ENCODE measurements around the gene IGF2BP3. TPM values are rescaled to one million over a fixed set of nuclear protein-coding genes. Genes with fewer than 3 reads are reported as not detected.
A peak's percentile ranks its signal among the peaks of the same experiment; 100 is the strongest.

IGF2BP3 gene
- total and polyA plus RNA-seq, 10 of the 15 experiments (the other 5 are each of a cell fraction or from before 2014, with no cell fraction given), result 4.6 to 61.2 (median 36.9) TPM

DNA sequence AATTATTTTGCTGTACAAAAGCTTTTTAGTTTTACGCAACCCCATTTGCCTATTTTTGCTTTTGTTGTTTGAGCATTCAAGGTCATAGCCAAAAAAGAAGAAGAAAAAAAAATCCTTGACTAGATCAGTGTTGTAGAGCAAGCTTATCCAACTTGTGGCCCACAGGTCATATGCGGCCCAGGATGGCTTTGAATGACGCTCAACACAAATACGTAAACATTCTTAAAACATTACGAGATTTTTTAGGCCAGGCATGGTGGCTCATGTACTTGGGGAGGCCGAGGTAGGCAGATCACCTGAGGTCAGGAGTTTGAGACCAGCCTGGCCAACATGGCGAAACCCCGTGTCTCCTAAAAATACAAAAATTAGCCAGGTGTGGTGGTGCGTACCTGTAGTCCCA lies 179.3 kb downstream of the IGF2BP3 start (continued):
- TF ChIP-seq YY1 (IDR thresholded peaks at IDR 0.05; ENCODE audit: low read depth, low read length) (no peak), ZNF384 (IDR thresholded peaks at IDR 0.05; ENCODE audit: borderline replicate concordance, low read depth, low read length) (no peak), POLR2AphosphoS2 (IDR thresholded peaks at IDR 0.05; ENCODE audit: low read depth, low read length) (no peak)
- TF ChIP-seq, protein P1, sequence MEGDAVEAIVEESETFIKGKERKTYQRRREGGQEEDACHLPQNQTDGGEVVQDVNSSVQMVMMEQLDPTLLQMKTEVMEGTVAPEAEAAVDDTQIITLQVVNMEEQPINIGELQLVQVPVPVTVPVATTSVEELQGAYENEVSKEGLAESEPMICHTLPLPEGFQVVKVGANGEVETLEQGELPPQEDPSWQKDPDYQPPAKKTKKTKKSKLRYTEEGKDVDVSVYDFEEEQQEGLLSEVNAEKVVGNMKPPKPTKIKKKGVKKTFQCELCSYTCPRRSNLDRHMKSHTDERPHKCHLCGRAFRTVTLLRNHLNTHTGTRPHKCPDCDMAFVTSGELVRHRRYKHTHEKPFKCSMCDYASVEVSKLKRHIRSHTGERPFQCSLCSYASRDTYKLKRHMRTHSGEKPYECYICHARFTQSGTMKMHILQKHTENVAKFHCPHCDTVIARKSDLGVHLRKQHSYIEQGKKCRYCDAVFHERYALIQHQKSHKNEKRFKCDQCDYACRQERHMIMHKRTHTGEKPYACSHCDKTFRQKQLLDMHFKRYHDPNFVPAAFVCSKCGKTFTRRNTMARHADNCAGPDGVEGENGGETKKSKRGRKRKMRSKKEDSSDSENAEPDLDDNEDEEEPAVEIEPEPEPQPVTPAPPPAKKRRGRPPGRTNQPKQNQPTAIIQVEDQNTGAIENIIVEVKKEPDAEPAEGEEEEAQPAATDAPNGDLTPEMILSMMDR (IDR thresholded peaks at IDR 0.05 in 2 of 3, conservative IDR thresholded peaks at IDR 0.05 in 1 of 3; ENCODE audit: control insufficient read depth in 2 of 3, extremely low read depth in 1 of 3, insufficient read depth in 1 of 3, low read depth in 3 of 3, low read length in 3 of 3), result no peak

DNA sequence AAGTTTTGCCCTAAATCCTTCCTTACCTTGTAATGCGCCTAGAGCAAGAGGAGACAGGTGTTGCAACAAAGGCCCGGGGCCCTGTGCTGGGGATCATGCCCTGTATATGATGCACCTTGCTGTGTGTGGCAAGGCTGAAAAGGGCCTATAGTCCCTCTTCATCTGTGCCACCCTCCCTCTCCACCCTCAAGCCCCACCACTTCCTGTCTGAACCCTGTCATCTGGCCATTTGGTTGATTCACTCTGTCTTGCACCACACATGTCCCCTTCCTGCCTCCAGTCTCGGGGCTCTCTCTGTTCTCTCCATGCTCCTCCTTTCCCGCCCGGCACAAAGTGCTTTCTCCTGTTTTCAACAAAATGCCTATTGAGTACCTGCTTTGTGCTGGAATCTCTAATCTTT lies 182.7 kb downstream of the IGF2BP3 start:
- no peak for DNase-seq (ENCODE audit: low read depth, low spot score)
- no TSS peak for BruUV-seq (replicated peaks)
- ATAC-seq, result peak; percentile 67
- Histone ChIP-seq H3K4me2 (ENCODE audit: control insufficient read depth, insufficient read depth) (no peak overlapping the region), H3K27ac (ENCODE audit: control insufficient read depth, insufficient read depth) (no peak overlapping the region), H3K27me3 (replicated peaks in 1 of 2; ENCODE audit: control insufficient read depth in 2 of 2, insufficient read depth in 2 of 2, low read length in 1 of 2) (no peaks in the 10 kb centered on the region), H3K9ac (ENCODE audit: control insufficient read depth, insufficient read depth, low read length) (no peak overlapping the region), H3K4me1 (ENCODE audit: control insufficient read depth, insufficient read depth, low read length) (no peaks in the 10 kb centered on the region), H3K79me2 (ENCODE audit: control insufficient read depth, insufficient read depth, low read length) (no peaks in the 10 kb centered on the region), H3K36me3 (ENCODE audit: control insufficient read depth in 2 of 2, insufficient read depth in 2 of 2, low read length in 1 of 2) (no peaks in the 10 kb centered on the region), H4K20me1 (ENCODE audit: control insufficient read depth, insufficient read depth) (no peaks in the 10 kb centered on the region), H3K4me3 (no peak overlapping the region), H3K9me3 (replicated peaks; ENCODE audit: control insufficient read depth, insufficient read depth, low read length) (no peaks in the 10 kb centered on the region), H2AFZ (ENCODE audit: control insufficient read depth, low read depth, low read length) (no peak overlapping the region)
- WGBS (ENCODE audit: insufficient coverage, insufficient replicate concordance, low lambda C conversion rate, missing lambda C conversion rate), result 58% methylated on average over 5 of the region's 5 CpGs
- SMC1A ChIA-PET (ENCODE audit: uncharacterized antibody, unreplicated experiment), result no interaction called here
- POLR2A ChIA-PET, result no interaction called here
- no peak for TF ChIP-seq STAT3 (IDR thresholded peaks at IDR 0.05; ENCODE audit: low read depth, low read length)
- no peak for TF ChIP-seq SMAD1 (IDR thresholded peaks at IDR 0.05; ENCODE audit: low read depth, partially characterized antibody)
- TF ChIP-seq SMC3 (IDR thresholded peaks at IDR 0.05; ENCODE audit: borderline replicate concordance, low read length), result no peak
- no peak for TF ChIP-seq ASH2L (IDR thresholded peaks at IDR 0.05; ENCODE audit: borderline replicate concordance, low read depth)
- no peak for TF ChIP-seq MEF2A (IDR thresholded peaks at IDR 0.05; ENCODE audit: insufficient read depth, low read depth, low read length)
- TF ChIP-seq RELA (IDR thresholded peaks at IDR 0.05; ENCODE audit: borderline replicate concordance, partially characterized antibody), result no peak
- no peak for TF ChIP-seq JUND (IDR thresholded peaks at IDR 0.05; ENCODE audit: low read depth, low read length)
- TF ChIP-seq RCOR1 (conservative IDR thresholded peaks at IDR 0.05; ENCODE audit: low read depth, low read length), result no peak
- no peak for TF ChIP-seq GABPA (IDR thresholded peaks at IDR 0.05; ENCODE audit: low read depth)
- TF ChIP-seq, protein P2, sequence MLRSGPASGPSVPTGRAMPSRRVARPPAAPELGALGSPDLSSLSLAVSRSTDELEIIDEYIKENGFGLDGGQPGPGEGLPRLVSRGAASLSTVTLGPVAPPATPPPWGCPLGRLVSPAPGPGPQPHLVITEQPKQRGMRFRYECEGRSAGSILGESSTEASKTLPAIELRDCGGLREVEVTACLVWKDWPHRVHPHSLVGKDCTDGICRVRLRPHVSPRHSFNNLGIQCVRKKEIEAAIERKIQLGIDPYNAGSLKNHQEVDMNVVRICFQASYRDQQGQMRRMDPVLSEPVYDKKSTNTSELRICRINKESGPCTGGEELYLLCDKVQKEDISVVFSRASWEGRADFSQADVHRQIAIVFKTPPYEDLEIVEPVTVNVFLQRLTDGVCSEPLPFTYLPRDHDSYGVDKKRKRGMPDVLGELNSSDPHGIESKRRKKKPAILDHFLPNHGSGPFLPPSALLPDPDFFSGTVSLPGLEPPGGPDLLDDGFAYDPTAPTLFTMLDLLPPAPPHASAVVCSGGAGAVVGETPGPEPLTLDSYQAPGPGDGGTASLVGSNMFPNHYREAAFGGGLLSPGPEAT (IDR thresholded peaks at IDR 0.05; ENCODE audit: low read depth), result no peak
- TF ChIP-seq RB1 (IDR thresholded peaks at IDR 0.05; ENCODE audit: borderline replicate concordance), result no peak
- no peak for TF ChIP-seq RAD21 (IDR thresholded peaks at IDR 0.05; ENCODE audit: insufficient read depth, low read depth, low read length)
- TF ChIP-seq TARDBP (IDR thresholded peaks at IDR 0.05; ENCODE audit: borderline replicate concordance), result no peak
- TF ChIP-seq IKZF1 (conservative IDR thresholded peaks at IDR 0.05), result no peak
- no peak for TF ChIP-seq JUNB (IDR thresholded peaks at IDR 0.05)
- TF ChIP-seq DPF2 (IDR thresholded peaks at IDR 0.05), result no peak
- intact Hi-C loops (cut with micrococcal nuclease; ENCODE audit: unreplicated experiment), result no loop called here
- CTCF ChIA-PET, result interaction anchor here (1.1 to 1.2 kb wide), 2 partner anchors 27 to 142 kb away, joined by 3 read pairs; no protein-coding TSS in a partner anchor
- FAIRE-seq, result no peak
- in situ Hi-C loops (cut with MboI), result no loop called here
- RAD21 ChIA-PET (ENCODE audit: unreplicated experiment), result interaction anchor here (0.7 kb wide), 1 partner anchor 237 kb away, joined by 3 read pairs; no protein-coding TSS in a partner anchor

Data from GM12878 (cell line).